GM18502 (cell line): Measurements from ENCODE around the gene RCCD1.
A peak's percentile ranks its signal among the peaks of the same experiment; 100 is the strongest.

Experiments
- ATAC-seq: cut with Tn5 transposase; IDR thresholded peaks from one replicate; pipeline ENCODE4 v1.9.1; 2021; ENCODE audit warnings: mild to moderate bottlenecking; ENCODE audit not compliant: unreplicated experiment, poor library complexity

The RCCD1 gene

DNA sequence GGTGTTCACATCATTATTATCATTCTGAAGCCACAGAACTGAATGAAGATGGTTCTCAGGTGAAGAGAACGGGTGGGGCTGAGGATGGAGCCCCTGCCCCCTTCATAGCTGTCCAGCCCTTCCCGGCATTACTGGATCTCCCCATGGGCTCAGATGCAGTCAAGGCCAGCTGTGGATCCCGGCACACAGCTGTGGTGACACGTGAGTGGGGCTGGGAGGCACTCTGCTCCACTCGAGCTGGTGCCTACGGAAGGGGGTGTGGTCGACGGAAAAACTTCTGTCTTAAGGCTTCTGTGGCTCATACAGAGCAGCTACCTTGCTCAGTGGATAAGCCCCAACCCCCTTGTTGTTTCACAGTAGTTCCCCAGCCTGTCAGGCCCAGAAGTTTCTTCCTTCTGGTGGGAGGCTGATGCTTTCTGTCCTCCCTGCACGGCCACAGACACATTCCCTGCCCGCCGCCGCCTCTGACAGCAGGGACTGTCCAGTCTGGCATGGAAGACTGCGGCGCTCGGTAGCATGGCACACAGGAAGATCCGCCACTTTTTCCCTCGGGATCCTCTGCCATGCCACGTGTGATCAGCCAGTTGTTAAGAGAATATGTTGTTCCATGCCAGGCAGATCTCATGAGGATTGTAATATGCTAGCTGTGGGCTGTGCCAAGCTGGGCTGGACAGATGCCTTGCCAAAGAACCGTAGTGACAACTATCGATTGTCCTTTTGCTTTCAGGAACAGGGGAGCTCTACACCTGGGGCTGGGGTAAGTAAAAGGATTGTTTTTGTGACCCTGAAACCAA is 5.8 kb downstream of the RCCD1 start:
- ATAC-seq = no peak

DNA sequence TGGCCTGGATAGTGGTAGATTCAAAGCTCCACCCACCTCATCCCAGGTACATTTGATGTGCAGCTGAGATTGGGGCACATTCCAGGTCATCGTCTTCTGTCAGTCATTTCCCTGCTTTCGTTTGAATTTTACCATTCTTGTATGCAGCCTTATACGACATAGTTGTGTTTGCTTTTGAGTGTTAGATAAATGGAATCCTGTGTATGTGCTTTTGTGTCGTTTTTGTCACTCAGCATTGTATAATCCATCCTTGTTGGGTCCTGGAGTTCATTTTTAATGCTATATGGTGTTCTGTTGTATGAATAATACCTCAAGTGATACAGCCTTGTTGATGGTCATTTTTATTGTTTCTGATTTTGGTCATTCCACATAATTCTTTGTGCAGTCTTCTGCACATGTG is 7.3 kb downstream of the RCCD1 start:
- no peak for ATAC-seq

DNA sequence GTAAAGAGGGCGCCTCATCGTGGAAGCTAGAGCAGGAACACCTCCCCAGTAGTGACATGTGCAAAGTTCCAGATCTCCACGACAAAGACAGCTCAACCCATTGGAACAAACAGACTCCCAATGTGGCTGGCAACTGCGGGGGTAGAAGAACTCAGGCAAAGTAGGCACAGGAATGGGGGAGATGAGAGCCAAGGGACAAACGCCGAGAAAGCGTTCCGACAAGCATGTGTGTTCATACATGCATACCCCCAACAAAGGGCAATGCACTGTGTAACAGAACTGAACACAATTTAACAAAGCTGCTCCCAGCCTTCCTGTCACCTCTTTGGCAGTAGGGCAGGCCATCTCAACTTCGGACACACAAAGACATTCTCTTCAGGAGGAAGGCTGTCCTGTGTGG is 11.6 kb downstream of the RCCD1 start:
- no peak for ATAC-seq

DNA sequence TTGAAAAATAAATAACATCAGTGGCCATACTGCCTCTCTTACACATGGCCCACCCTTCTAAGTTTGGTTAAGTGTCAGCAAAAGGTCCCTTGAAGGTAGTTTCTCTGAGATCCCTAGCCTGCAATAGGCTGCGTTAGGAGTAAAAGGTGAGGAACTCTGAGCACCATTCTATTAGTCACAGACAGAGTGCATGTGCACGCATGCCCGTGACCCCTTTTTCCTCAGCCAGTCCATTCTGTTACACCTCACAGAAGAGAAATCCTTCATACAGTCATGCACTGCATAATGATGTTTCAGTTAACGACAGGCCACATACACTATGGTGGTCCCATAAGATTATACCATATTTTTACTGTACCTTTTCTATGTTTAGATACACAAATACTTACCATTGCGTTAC is 12.5 kb downstream of the RCCD1 start:
- no peak for ATAC-seq

DNA sequence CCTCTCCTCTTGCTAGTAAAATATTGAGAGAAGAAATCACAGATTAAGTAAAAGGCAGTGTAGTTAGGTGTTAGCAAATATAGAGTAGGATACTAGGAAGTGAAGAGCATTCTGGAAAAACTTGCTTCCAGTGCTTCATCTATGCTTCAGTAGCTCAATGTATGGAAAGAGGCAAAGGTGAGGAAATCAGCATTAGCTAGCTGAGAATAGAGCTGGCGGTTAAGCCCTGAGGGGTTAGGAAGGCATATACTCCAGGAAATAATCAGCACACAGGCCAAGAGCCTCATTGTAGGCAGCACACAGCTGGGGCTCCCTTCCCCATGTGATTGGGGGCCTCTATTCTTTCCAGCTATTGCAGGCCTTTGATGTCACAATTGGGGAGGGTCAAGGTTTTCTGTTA is 13.8 kb downstream of the RCCD1 start:
- no peak for ATAC-seq

DNA sequence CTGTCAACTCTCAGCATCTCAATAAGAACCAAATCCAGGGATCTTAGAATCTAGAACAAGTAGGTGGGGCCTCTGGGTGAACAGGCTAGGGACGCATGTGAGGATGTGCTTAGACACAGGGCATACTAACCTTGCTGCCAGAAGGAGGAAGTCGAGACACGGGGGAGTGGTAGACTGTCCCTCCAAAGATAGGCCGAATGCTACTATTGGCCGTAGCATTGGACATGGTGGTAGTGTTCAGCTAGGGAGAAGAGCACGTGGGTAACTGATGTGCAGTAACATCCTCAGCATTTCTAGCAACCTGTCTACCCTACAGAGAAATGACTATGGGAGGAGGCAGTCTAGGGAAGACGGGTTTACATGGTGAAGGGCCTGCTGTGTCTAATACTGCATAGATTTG is 15.6 kb downstream of the RCCD1 start:
- ATAC-seq = no peak

DNA sequence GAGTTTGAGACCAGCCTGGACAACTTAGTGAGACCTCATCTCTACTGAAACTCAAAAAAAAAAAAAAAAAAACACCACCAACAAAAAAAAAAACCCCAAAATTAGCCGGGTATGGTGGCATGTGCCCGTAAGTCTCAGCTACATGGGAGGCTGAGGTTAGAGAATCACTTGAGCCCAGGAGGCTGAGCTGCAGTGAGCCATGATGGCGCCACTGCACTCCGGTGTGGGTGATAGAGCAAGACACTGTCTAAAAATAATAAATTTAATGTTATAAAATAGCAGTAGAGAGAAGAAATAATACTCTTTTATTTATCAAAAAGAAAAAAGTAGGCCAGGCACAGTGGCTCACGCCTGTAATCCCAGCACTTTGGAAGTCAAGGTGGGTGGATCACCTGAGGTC is 17.4 kb downstream of the RCCD1 start:
- ATAC-seq = no peak

DNA sequence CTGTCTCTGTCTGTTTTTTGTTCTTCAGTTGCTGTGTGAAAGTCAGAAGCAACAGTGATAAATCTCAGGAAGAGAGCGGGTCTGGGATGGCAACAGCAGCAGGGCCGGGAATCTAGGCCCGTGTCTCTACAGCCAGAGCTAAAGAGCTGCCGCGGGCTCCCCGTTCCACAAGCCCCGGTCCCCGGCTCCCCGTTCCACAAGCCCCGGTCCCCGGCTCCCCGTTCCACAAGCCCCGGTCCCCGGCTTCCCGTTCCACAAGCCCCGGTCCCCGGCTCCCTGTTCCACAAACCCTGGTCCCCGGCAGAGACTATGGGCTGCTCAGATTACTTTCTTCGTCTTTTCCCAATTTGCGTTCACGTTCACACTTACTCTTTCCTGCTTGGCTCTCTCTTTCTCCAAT is 19.5 kb downstream of the RCCD1 start:
- ATAC-seq = no peak

DNA sequence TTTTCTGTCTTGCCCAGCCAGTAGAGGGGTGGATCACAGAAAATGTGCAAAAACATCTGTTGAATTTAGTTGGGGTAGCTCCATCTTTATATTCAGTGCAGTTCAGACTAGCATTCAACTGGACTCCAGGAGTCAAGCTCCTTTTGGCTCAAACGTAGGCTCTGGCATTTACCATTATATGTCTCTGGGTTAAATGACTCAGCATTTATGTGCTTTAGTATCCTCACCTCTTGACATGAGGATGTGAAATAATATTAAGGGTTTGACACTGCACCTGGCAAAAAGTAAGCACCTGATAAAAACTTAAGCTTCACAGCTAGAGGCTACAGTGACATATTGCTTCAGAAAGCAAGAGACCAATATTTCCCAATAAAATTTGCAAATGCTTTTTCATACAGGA is 24.9 kb downstream of the RCCD1 start:
- no peak for ATAC-seq

DNA sequence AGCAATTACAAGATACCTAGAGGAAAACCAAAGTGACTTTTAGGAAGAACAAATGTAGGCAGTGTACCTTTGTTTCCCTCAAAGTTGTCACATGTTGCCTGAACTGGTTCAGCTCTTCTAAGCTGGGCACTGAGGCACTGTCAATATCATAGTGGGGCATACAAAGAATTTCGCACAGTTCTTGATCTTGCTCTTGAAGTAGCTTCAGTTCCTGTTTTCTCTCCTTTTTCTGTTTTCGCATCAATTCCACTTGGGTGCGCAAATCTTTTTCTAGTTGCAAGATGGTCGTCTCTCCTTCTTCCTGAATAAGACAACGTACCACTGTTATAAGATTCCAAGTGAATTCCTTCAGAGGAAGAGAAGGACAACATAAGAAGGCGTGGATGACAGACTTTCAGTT is 27.0 kb downstream of the RCCD1 start:
- peak; percentile 83 for ATAC-seq

DNA sequence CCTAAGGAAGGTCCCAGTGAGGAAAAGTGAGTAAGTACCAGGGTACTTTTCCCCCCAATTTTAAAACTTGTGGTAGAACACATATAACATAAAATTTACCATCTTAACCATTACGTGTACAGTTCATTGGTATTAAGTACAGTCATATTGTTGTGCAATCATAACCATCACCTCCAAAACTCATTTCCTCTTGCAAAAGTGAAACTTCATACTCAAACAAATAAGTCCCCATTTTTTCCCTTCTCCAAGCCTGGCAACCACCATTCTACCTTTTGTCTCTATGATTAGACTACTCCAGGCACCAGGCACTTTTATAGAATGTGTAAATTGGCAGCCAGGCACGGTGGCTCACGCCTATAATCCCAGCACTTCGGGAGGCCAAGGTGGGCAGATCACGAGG is 27.5 kb downstream of the RCCD1 start:
- peak; percentile 52 for ATAC-seq

DNA sequence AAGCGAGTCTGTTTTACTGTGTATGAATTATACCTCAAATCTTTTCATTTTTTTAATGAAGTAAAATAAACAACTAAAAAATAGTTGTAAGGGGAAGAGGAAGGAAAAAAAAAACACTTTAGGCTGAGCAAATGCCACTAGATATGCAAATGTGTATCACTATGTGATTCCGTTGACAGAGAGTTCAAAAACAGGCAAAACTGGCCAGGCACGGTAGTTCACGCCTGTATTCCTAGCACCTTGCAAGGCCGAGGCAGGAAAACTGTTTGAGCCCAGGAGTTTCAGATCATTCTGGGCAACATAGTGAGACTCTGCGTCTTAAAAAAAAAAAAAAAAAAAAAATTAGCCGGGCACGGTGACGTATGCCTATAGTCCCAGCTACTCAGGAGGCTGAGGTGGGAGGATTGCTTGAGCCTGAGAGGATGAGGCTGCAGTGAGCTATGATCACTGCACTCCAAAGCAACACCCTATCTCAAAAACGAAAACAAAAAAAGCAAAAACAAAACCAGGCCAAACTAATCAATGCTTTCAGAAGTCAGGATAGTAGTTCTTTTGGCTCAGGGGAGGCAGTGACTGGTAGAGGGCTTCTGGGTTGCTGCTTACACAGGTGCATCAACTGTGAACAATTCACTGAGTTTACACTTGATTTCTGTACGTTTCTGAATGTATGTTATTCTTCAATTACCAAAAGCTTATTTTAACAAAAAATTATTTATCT is 32.3 kb downstream of the RCCD1 start:
- ATAC-seq = peak; percentile 52

DNA sequence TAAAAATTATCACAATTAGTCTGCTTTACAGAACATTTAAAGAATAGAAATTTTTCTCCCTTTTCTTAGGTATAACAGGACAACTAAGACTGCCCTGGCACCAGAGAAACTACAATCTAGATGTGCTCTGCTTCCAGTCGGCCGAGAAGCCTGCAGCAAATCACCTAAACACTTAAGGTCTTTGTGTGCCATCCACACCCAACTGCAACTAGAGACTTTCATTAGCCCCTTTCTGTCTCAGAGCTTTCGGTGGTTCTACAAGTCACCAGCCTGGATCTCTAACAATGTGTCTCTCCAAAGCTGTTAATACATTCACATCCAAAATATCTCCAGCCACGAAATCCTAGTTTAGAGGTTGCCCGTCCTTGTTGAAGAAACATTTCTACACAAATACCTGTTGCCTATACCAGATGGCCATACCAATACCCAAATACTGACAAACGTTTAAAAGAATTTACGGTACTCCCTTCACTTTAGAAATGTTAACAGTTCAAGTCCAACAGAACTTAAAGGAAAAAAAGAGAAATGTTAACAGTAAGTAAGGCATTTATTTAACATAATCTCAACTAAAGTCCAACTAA is 33.0 kb downstream of the RCCD1 start:
- no peak for ATAC-seq

DNA sequence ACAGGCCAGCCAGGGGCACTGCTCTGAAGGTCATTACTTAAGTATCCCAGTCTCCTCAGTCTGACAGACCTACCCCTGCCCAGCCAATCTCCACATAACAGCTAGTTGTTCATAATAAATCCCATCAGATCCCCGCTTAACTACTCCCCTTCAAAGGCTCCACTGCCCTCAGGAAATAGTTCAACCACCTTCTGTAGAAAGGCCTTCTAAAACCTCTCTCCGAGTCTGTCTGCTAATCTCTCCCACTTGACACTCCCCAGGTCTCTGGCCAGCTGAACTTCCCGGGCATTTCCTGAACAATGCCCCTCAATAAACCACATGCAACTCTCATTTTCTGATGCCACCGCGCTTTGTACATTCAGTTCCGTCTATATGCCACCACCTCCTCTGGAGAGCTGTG is 33.6 kb downstream of the RCCD1 start:
- no peak for ATAC-seq

DNA sequence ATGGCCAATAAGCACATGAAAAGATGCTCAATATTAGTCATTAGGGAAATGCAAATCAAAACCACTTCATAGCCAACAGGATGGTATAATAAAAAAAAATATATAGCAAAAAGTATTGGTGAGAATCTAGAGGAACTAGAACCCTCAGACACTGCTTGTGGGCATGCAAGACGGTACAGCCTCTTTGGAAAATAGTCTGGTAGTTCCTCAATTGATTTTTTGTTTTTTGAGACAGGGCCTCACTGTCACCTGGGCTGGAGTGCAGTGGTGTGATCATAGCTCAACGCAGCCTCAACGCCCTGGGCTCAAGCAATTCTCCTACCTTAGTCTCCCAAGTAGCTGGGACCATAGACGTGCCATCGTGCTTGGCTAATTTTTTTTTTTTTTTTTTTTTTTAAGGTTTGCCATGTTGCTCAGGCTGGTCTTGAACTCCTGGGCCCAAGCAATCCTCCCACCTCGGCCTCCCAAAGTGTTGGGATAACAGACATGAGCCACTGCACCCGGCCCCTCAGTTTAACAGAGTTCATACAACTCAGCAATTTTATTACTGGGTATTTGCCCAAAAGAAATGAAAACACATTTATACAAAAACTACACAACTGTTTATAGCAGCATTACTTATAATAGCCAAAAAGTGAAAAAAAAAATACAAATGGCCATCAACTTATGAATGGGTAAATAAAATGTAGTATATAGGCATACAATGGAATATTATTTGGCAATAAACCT is 34.5 kb downstream of the RCCD1 start:
- no peak for ATAC-seq

DNA sequence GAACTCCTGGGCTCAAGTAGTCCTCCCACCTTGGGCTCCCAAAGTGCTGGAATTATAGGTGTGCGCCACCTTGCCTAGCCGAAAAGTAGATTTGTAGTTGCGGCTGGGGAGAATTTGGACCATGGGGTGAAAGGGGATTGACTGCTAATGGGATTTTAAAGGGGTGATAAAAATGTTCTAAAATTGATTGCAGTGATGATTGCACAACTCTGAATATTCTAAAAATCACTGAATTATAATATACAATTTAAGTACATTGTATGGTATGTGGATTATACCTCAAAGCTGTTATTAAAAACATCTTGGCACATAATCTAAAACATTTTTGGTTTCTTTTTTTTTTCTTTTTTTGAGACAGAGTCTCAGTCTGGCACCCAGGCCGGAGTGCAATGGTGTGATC is 35.8 kb downstream of the RCCD1 start:
- no peak for ATAC-seq

DNA sequence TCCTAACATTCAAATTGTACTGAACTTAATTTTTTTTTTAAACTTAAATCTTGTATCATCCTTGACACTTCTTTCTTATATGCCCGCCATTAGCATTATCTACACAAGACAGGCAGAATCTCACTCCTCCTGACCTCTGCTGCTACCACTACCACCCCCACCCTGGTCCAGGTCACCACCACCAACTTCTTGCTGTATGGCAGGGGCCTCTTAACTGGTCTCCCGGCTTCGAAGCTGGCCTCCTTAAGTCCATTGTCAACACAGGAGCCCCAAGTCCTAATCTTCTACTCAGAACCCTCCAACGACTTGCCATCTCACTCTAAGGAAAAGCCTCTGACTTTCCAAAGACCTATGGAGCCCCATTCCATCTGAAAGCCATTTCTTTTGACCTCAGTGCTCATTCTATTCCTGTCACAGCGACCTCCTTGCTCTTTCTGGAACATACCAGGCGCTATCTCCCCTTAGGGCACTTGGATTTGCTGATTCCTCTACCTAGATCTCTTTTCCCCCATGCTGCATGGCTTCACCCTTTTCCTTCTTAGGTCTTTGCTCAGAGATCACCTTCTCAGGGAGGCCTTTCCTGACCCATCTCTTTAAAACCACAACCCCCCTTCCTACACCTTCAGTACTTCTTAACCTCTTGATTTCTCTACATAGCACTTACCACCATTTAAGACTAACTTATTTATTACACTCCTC is 37.1 kb downstream of the RCCD1 start:
- ATAC-seq = no peak

DNA sequence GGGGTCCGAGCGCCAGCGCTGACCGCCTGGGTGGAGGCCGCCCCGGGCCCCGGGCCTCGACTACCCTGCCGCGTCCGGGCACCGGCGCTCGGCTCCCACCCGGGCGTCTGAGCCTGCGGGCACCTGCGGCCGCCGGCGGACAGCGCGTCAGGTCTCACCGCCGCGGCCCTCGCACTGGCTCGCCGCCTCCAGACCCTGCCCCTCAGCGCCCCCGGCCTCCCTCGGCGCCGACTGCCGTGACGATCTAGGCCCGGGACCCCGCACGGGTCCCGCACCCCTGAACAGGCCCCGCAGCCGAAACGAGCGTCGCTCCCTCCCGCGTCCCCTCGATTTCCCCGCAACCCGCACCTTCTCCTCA is 39.4 kb downstream of the RCCD1 start:
- peak; percentile 17 for ATAC-seq

DNA sequence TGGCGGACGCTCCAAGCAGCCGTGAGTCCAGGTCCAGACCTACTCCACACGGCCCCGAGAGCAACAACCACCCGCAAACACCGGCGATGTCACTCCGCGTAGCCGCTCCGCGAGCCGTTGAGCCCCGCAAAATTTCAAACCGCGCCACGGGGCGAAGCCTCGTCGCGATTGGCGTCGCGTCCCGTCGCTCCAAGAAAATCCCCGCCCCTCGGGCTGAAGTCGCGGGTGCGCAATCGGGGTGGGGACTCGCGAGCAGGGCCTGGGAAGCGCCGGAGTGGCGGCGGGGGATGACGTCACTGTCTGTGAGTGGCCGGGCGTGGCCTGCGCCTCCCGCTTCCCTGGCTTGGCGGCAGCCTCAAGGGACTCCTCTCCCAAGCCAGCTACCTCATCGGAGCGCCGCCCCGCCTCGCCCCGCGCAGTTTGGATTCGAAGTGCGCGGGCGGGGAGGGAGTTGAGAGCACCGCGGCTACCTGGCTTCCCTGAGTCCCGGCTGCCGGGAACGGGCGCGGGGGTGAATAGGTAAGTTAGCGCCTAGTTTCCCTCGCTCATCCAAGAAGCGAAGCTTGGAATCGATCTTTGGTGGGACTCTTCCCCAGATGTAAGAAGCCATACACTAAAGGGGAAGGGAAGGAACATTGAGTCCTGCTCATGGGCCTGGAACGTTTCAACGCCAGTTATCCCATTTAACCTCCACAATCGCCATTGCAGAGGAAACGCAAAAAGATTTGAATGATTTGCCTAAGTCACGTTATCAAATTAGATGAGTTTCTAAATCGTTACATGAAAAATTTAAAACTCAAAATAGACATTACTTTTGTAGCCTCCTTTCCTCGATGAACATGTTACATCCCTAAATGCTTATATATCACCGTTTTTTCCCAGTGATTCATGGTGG is 40.0 kb downstream of the RCCD1 start, which contains the start of gene PRC1:
TSS of gene PRC1 (minus strand) at position 119 of the 895 bp plus-strand sequence. CDS start at position 1, 118 bp downstream.
- peak; percentile 96 for ATAC-seq
